ENCODE data around the gene CCDC27. TPM values are rescaled to one million over a fixed set of nuclear protein-coding genes. Genes with fewer than 3 reads are reported as not detected.
A peak's percentile ranks its signal among the peaks of the same experiment; 100 is the strongest.

CCDC27 gene
- total RNA-seq, 6 donors from 2014 or later, result not detected

- no peak overlapping the region for H3K27ac ChIP-seq
- DNase-seq (peak in 1 of 2 donors; percentile 80), ATAC-seq (ENCODE audit: low FRiP score in 2 of 2) (no peak)
- peaks cover 26 to 58% (median 47%) of the 10 kb centered on the region in 4 donors for H3K4me1 ChIP-seq
- no peaks in the 10 kb centered on the region for H3K9me3 ChIP-seq
- WGBS, 2 donors, result 77% methylated on average over 18 of the region's 19 CpGs; no CpG with 5 or more reads in 1 of the 2 donors
- H3K27me3 ChIP-seq, result no peaks in the 10 kb centered on the region
- no peak for TF ChIP-seq POLR2A (IDR thresholded peaks at IDR 0.05)
- TF ChIP-seq, protein P1, sequence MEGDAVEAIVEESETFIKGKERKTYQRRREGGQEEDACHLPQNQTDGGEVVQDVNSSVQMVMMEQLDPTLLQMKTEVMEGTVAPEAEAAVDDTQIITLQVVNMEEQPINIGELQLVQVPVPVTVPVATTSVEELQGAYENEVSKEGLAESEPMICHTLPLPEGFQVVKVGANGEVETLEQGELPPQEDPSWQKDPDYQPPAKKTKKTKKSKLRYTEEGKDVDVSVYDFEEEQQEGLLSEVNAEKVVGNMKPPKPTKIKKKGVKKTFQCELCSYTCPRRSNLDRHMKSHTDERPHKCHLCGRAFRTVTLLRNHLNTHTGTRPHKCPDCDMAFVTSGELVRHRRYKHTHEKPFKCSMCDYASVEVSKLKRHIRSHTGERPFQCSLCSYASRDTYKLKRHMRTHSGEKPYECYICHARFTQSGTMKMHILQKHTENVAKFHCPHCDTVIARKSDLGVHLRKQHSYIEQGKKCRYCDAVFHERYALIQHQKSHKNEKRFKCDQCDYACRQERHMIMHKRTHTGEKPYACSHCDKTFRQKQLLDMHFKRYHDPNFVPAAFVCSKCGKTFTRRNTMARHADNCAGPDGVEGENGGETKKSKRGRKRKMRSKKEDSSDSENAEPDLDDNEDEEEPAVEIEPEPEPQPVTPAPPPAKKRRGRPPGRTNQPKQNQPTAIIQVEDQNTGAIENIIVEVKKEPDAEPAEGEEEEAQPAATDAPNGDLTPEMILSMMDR (IDR thresholded peaks at IDR 0.05), result no peak
- TF ChIP-seq EP300 (IDR thresholded peaks at IDR 0.05), result no peak
- no peak for TF ChIP-seq POLR2AphosphoS5 (IDR thresholded peaks at IDR 0.05)
- peaks cover 0 to 12% (median 5%) of the 10 kb centered on the region in 4 donors for H3K36me3 ChIP-seq
- H3K4me3 ChIP-seq, result no peak overlapping the region
Observed at GRCh38 chr1:3774276-3774945, 22.2 kb downstream of the CCDC27 start.

DNA sequence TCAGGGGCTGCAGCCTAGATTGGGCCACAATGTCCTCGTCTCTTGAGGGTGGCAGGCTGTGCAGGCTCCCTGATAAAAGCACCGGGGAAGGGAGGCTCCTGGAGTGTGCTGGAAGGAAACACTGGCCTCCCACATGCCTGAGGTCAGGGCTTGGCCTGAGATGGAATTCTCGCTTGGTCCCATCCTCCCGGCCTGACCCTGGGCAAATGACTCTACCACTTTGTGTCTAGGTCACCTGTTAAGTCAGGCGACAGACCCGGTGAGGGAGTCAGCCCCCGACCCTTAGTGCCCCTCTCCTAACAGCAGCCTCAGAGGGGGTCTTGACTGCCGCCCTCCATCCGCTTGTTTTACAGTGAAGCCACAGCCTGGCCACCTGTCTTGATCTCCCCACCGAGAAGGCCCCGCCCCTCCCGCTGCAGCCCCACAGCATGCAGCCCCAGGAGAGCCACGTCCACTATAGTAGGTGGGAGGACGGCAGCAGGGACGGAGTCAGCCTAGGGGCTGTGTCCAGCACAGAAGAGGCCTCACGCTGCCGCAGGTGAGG lies 22.8 kb downstream of the CCDC27 start:
- Histone ChIP-seq H3K27me3 (no peaks in the 10 kb centered on the region), H3K27ac (no peak overlapping the region), H3K36me3 (peaks cover 3 to 18% (median 11%) of the 10 kb centered on the region in 4 donors), H3K4me3 (no peak overlapping the region), H3K9me3 (no peaks in the 10 kb centered on the region), H3K4me1 (peaks cover 26 to 58% (median 47%) of the 10 kb centered on the region in 4 donors)
- TF ChIP-seq POLR2A (IDR thresholded peaks at IDR 0.05) (no peak), EP300 (IDR thresholded peaks at IDR 0.05) (no peak), POLR2AphosphoS5 (IDR thresholded peaks at IDR 0.05) (no peak)
- TF ChIP-seq, protein P1 (IDR thresholded peaks at IDR 0.05), result no peak
- ATAC-seq (ENCODE audit: low FRiP score in 2 of 2) (no peak), DNase-seq (peak in 1 of 2 donors; percentile 76)
- 53 to 68% methylated on average over 14 of the region's 17 CpGs for WGBS, 2 donors

DNA sequence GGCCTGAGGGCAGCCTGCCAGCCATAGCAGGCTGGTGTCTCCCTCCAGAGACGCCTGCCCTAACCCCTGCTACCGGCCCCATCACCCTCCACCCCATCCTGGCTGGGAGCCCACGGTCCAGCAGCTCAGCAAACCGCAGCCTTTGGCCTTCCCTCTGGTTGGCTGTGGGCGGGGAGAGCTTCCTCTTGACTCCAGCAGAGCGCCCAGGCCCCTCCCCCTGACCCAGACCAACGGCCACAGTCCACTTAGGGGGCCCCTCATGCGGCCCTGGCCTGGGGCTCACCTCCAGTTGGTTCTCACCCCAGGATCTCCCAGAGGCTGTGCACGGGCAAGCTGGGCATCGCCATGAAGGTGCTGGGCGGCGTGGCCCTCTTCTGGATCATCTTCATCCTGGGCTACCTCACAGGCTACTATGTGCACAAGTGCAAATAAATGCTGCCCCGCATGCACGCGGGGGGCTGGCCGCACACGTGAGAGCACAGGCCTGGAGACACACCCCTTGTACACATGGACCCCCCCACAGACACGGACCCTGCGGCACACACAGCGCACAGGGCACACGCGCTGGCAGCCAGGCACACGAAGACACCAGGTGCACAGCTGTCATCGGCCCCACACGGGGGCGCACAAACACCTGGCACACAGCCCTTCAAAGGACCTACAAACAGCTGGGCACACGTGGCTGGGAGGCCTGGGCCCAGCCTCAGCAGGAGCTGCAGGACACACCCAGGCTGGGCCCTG lies 23.4 kb downstream of the CCDC27 start:
- no peak overlapping the region for H3K4me3 ChIP-seq
- no peak overlapping the region for H3K27ac ChIP-seq
- peak in 1 of 2 donors; percentile 31 for ATAC-seq (ENCODE audit: low FRiP score in 2 of 2)
- no peak for TF ChIP-seq POLR2A (IDR thresholded peaks at IDR 0.05)
- TF ChIP-seq, protein P1 (IDR thresholded peaks at IDR 0.05), result peak in 4 of 6 experiments; percentile 18 to 28 (median 22)
- peaks cover 26 to 58% (median 47%) of the 10 kb centered on the region in 4 donors for H3K4me1 ChIP-seq
- no peaks in the 10 kb centered on the region for H3K9me3 ChIP-seq
- peak; percentile 57 to 84 for DNase-seq
- 35 to 51% methylated on average over 11 to 20 of the region's 27 CpGs for WGBS, 2 donors
- no peaks in the 10 kb centered on the region for H3K27me3 ChIP-seq
- H3K36me3 ChIP-seq, result peaks cover 8 to 25% (median 17%) of the 10 kb centered on the region in 4 donors

GRCh38 chr1:3776231-3776961 lies 24.1 kb downstream of the CCDC27 start:
- Histone ChIP-seq H3K27me3 (no peaks in the 10 kb centered on the region), H3K9me3 (no peaks in the 10 kb centered on the region), H3K4me3 (no peak overlapping the region), H3K27ac (no peak overlapping the region), H3K4me1 (peaks cover 24 to 54% (median 46%) of the 10 kb centered on the region in 4 donors), H3K36me3 (peaks cover 10 to 32% (median 24%) of the 10 kb centered on the region in 4 donors)
- no peak for ATAC-seq (ENCODE audit: low FRiP score in 2 of 2)
- WGBS, 2 donors, result 68 to 80% methylated on average over 8 to 20 of the region's 21 CpGs
- DNase-seq, result peak; percentile 41 to 72
- TF ChIP-seq, protein P1 (IDR thresholded peaks at IDR 0.05), result no peak
- TF ChIP-seq POLR2A (IDR thresholded peaks at IDR 0.05), result no peak
- TF ChIP-seq EP300 (IDR thresholded peaks at IDR 0.05), result no peak
- no peak for TF ChIP-seq POLR2AphosphoS5 (IDR thresholded peaks at IDR 0.05)
